Activated T-helper 1 cell treated with anti-CD3 and anti-CD28 coated beads, Interleukin-12 subunit alpha, Interleukin-12 subunit beta, Interleukin-2, Interleukin-4 antibody, amounts not matched to agents 30 ng/mL and 10 ng/mL and 1 ng/mL, durations not matched to agents 14 hours and 24 hours and 36 hours (primary cell): ENCODE measurements around the gene RAB4B. TPM values are rescaled to one million over a fixed set of nuclear protein-coding genes. Genes with fewer than 3 reads are reported as not detected.

Experiments
- total RNA-seq: library from RNA; stranded (reverse); gene quantifications from 2 replicates; pipeline ENCODE4 v1.2.3, GENCODE V29; 2022

RAB4B gene
- total RNA-seq, 1 donor from 2014 or later = 45.5 TPM

Other genes with a start within 250 kb of the RAB4B start
- gene SHKBP1, start 201.4 kb upstream of the RAB4B start, total RNA-seq = 102 and 113 TPM in 2 replicates
- gene LTBP4, start 176.9 kb upstream of the RAB4B start, total RNA-seq = 107 and 116 TPM in 2 replicates
- 18.1 and 20.6 TPM in 2 replicates for gene NUMBL, start 87.6 kb upstream of the RAB4B start, total RNA-seq
- gene COQ8B, start 61.4 kb upstream of the RAB4B start, total RNA-seq = 38.4 and 41.6 TPM in 2 replicates
- 8.7 and 9.9 TPM in 2 replicates for gene ITPKC, start 61.1 kb upstream of the RAB4B start, total RNA-seq
- 9.5 and 10.0 TPM in 2 replicates for gene ACTMAP, start 27.8 kb upstream of the RAB4B start, total RNA-seq
- gene SNRPA, start 27.0 kb upstream of the RAB4B start, total RNA-seq = 243 and 245 TPM in 2 replicates
- gene MIA, start 2.7 kb upstream of the RAB4B start, total RNA-seq = 0.91 TPM in 1 of 2 replicates, not detected in the other
- gene EGLN2, start 20.9 kb downstream of the RAB4B start, total RNA-seq = 100 and 104 TPM in 2 replicates
- not detected in 2 replicates for gene CYP2A6, start 72.2 kb downstream of the RAB4B start, total RNA-seq
- gene CYP2A7, start 104.0 kb downstream of the RAB4B start, total RNA-seq = not detected in 2 replicates
- gene CYP2B6, start 213.0 kb downstream of the RAB4B start, total RNA-seq = not detected in 2 replicates